DND-41 (cell line): Measurements from ENCODE around the gene VSIG10.

Experiments
- EZH2 ChIP-seq: IDR thresholded peaks from 3 replicates; pipeline ENCODE4 v1.6.1; 2012; ENCODE audit warnings: borderline replicate concordance, low read depth, mild to moderate bottlenecking, moderate library complexity, low read length, inconsistent platforms; ENCODE audit not compliant: severe bottlenecking
- TF ChIP-seq, protein P1 (sequence below): IDR thresholded peaks from 2 replicates; pipeline ENCODE4 v1.5.1; 2012; ENCODE audit warnings: borderline replicate concordance, low read length, moderate library complexity, mild to moderate bottlenecking; ENCODE audit not compliant: poor library complexity, severe bottlenecking; ENCODE audit errors: extremely low read depth

- TF ChIP-seq, protein P1, sequence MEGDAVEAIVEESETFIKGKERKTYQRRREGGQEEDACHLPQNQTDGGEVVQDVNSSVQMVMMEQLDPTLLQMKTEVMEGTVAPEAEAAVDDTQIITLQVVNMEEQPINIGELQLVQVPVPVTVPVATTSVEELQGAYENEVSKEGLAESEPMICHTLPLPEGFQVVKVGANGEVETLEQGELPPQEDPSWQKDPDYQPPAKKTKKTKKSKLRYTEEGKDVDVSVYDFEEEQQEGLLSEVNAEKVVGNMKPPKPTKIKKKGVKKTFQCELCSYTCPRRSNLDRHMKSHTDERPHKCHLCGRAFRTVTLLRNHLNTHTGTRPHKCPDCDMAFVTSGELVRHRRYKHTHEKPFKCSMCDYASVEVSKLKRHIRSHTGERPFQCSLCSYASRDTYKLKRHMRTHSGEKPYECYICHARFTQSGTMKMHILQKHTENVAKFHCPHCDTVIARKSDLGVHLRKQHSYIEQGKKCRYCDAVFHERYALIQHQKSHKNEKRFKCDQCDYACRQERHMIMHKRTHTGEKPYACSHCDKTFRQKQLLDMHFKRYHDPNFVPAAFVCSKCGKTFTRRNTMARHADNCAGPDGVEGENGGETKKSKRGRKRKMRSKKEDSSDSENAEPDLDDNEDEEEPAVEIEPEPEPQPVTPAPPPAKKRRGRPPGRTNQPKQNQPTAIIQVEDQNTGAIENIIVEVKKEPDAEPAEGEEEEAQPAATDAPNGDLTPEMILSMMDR = no peak
- TF ChIP-seq EZH2 = no peak
Observed at GRCh38 chr12:118137148-118137678, 33.4 kb upstream of the VSIG10 start.
